Kasumi-1 (cell line): ENCODE measurements around the gene PAXIP1.

Source experiments
- DNase-seq, 2 experiments: peaks; one replicate each; lab custom pipeline; 2025; lab: John Stamatoyannopoulos, UW

PAXIP1 gene

DNA sequence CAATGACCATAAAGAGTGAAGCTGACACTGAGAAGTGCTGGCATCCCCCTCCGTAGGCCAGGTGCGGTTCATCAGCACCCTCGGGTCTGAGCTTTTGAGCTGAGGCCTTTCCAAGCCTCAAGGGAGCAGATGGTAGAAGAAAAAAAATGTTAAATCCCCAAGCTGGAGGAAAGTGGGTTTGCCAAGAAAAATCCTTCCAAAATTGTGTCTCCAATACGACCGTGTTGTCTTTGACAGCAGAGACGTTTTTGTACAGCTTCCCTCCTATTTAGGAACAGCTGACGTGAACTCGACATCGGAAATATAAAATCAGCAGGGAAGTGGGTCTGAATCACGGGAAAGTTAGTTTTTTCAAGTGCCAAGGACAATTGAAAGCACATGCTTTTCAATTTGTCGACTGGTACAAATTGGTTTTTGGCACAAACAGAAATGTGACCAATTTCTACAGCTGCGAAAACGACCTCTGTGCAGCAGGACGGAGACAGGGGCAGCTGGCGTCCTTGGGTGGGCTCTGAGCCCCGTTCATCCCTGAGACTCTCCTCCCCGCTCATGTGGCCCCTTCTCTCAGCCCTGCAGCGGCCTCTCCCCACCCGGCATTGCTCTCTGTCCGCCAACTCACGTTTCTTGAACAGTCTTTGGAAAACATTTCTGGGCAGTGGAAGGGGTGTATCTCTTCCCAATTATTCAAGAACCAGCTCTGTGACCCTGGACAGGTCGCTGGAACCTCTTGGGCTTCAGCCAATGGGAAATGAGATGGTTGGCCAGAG, 89.9 kb downstream of the PAXIP1 start:
- DNase-seq, result no peak

GRCh38 chr7:154911862-154912455, 91.0 kb downstream of the PAXIP1 start:
- DNase-seq, result no peak

- no peak for DNase-seq
Observed at GRCh38 chr7:154911411-154911810, 91.5 kb downstream of the PAXIP1 start.

GRCh38 chr7:154910977-154911376, 91.9 kb downstream of the PAXIP1 start:
- DNase-seq, result no peak

- no peak for DNase-seq
Observed at GRCh38 chr7:154910125-154910524, 92.8 kb downstream of the PAXIP1 start.

DNA sequence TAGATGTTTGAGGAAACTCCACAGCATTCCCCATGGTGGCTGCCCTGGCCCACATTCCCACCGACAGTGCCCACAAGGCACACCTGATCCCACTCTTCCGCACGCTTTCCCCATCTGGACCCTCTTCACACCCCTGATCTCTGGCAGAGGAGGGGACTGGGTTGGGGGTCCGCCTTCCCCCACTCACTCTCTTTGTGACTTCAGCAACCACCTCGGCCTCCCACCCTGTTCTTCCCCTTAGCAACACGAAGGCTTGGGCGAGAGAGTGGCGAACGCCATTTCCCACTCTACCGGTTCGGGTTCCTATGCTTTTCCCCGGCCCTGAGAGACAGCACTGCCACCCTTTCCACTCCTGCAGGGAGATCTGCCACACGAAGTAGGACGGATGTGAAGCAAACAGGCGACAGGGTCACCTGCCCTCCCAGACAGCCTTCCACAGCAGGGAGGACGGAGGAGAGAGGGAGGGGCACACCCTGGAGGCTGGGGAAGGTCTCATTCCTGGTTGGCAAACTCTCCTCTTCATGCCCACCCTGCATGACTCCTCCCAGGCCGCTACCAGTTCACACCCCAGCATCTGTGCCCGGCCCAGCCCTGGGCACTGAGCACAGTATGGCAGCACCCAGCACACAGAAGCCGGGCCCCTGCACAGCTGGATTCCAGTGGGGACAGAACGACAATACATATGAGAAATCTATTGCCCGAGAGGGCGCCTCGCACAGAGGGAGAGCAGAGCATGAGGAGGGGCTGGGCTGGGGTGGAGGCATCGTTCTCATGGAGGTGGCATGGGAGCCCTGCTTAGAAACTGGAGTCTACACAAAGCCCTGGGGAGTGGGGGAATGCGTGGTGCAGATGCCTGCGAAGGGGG, 93.5 kb downstream of the PAXIP1 start:
- no peak for DNase-seq

- no peak for DNase-seq
Observed at GRCh38 chr7:154907651-154908620, 95.0 kb downstream of the PAXIP1 start.

GRCh38 chr7:154906736-154907355, 96.1 kb downstream of the PAXIP1 start:
- no peak for DNase-seq

- DNase-seq, result no peak
Observed at GRCh38 chr7:154906201-154906600, 96.7 kb downstream of the PAXIP1 start.

GRCh38 chr7:154905615-154906014, 97.3 kb downstream of the PAXIP1 start:
- DNase-seq, result no peak

DNA sequence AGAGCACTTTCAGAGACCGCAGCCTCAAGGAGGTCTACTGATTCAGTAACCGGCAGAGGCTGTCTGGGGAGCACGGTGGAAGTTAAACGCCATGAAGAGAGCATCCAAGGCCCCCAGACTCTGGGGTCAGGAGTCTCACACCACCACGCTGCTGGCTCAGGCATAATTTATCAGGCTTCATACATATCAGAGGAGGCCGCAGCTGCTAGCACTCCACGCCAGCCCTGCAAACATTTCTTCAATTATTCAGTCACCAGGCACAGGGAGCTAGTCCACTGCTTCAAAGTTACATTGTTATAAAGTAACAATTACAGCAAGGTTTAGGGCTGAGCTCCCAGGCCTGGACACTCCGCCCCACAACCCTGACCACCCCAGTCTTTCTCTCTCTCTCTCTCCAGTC, 97.8 kb downstream of the PAXIP1 start:
- DNase-seq, result no peak

DNA sequence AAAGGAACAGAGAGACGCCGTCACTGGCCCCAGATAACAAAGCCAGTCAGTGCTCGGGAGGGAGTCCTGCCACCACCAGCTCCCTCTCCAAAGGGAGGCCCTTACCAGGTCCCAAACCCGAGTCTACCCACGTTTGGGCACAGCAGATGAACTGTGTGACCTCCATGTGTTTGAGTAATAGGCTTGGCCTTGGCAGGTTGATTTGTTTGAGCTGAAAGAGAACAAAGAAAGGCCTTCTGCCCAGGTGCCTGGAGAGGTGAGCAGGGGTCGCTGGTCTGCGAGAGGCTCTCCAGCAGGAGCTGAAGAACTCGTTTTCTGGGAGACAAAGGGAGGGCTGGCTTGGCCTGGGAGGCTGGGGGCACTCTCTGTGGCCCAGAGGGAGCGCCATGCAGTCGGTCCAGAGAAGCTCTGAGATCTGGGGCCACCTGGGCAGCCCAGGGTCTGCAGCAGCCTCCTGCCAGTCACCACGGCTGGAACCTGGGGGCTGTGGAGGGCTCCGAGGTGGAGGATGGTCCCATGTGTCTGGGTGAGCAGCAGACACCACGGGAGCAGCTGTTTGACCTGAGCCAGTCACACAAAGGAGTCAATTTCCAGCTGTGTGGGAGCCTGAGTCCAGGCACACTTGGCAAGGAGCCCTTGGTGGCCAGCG, 99.7 kb downstream of the PAXIP1 start:
- no peak for DNase-seq

DNA sequence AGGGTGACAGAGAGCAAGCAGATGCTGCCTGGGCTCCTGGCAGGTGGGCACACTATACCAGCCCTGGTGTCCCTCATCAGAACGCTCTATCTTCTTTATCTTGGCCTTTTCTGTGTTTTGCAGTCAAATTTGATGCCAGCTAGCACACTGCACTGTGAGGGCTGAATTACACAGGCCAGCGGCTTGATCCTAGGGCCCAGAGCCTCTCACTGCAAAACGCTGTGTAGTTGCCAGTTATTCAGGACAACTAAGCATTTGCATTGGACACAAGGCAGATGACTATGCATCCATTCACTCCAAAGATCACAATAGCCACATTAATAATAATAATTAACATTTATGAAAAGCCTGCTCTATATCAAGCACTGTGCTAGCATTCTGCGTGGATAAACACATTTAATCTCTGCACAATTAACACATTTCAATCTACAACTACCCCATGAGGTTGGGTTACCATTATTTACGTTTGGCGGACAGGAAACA, 100.3 kb downstream of the PAXIP1 start:
- DNase-seq, result no peak

DNA sequence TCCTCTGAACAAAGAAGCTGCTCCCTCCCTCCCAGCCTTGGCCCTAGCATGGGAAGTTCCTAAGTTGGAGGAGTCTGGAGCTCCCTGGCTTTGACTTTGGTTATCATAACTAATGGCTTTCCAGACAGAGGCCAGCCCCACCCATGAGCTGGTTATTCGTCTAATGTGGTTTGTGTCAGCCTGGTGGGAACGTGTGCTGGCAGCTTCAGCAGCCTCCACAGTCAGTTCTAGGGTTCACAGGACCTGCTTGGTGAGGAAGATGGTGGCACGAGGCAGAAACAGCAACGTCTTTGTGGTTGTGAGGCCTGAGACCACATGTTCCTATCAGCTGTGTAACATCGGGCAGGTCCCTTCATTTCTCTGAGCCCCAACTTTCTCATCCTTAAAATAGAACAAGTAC, 103.1 kb downstream of the PAXIP1 start:
- DNase-seq, result no peak

DNA sequence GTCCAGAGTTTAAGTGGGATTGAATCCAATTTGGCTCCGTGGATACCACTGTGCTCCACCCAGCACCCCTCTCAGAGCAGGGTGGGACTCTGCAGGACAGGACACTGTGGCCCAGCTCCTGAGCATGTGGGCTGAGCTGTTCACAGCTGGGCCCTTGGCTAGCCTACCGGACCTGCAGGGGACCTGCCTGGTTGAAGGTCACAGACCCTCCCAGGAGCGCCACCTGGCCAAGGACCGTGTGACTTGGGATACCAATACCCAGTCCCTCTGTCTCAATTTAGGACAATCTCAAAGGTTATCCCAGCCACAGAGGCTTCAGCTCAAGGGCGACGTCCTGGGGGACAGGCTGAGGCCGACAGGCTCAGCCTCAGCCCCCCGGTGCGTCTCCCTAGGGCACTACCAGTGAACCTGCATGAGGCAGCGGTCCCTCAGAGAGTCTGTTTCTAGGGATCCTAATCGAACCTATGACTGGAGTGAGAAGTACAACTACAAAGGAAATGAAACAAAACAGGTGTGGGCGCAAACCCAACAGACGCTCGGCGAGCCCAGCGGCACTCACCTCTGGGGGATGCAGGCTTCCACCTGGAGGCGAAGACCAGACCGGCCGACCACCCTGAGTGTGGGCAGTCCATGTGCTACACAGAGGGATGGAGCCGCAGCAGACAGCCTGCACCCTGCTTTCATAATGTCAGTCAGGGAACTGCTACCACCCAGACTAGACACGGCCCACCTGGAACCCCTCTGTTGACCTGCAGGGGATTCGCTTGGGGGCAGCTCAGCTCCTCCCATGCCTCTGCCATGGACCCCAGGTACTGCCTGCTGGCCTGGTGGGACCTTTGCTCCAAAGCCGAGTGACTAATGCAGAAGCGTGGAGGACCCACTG, 103.7 kb downstream of the PAXIP1 start:
- DNase-seq, result no peak

GRCh38 chr7:154896076-154896475, 106.8 kb downstream of the PAXIP1 start:
- no peak for DNase-seq
